Activated CD8-positive, alpha-beta memory T cell treated with anti-CD3 and anti-CD28 coated beads, Interleukin-2, amount 50 U/mL, for 1 hour (primary cell): Measurements from ENCODE around the gene INAVA.
"Not testable (repeated sequence)": the region's sequence is repeated elsewhere in the genome, so short reads cannot be mapped to it uniquely, and the experiment has no call there.

Experiments
- DNase-seq: peaks from one replicate; pipeline ENCODE4 v3.0.0-alpha.2; 2020; ENCODE audit errors: extremely low read depth

The INAVA gene

GRCh38 chr1:200897259-200897658, 2.6 kb downstream of the INAVA start:
- DNase-seq: no peak

- DNase-seq: no peak
Observed at GRCh38 chr1:200899015-200899386, 4.3 kb downstream of the INAVA start.

GRCh38 chr1:200899451-200899915, 4.8 kb downstream of the INAVA start:
- no peak for DNase-seq

- no peak for DNase-seq
Observed at GRCh38 chr1:200899954-200900867, 5.5 kb downstream of the INAVA start.

- no peak for DNase-seq
Observed at GRCh38 chr1:200900877-200901276, 6.2 kb downstream of the INAVA start.

GRCh38 chr1:200901350-200901749, 6.7 kb downstream of the INAVA start:
- no peak for DNase-seq

GRCh38 chr1:200901796-200902444, 7.2 kb downstream of the INAVA start:
- no peak for DNase-seq

- no peak for DNase-seq
Observed at GRCh38 chr1:200903793-200904192, 9.1 kb downstream of the INAVA start.

GRCh38 chr1:200904772-200905171, 10.1 kb downstream of the INAVA start:
- DNase-seq: no peak

- DNase-seq: no peak
Observed at GRCh38 chr1:200905411-200906052, 10.8 kb downstream of the INAVA start.

- DNase-seq: no peak
Observed at GRCh38 chr1:200906491-200906890, 11.8 kb downstream of the INAVA start.

GRCh38 chr1:200907611-200908097, 13.0 kb downstream of the INAVA start:
- DNase-seq: no peak

GRCh38 chr1:200908191-200908868, 13.6 kb downstream of the INAVA start:
- no peak for DNase-seq

GRCh38 chr1:200909071-200909470, 14.4 kb downstream of the INAVA start:
- DNase-seq: no peak

GRCh38 chr1:200909757-200910239, 15.1 kb downstream of the INAVA start:
- DNase-seq: no peak

GRCh38 chr1:200911361-200911760, 16.7 kb downstream of the INAVA start:
- no peak for DNase-seq

GRCh38 chr1:200911936-200912335, 17.2 kb downstream of the INAVA start:
- not testable (repeated sequence) for DNase-seq

GRCh38 chr1:200912737-200913407, 18.2 kb downstream of the INAVA start:
- DNase-seq: no peak

- no peak for DNase-seq
Observed at GRCh38 chr1:200916152-200916551, 21.5 kb downstream of the INAVA start.

GRCh38 chr1:200916681-200917080, 22.0 kb downstream of the INAVA start:
- no peak for DNase-seq

- DNase-seq: no peak
Observed at GRCh38 chr1:200917291-200917817, 22.7 kb downstream of the INAVA start.
